GM21447 (cell line): ENCODE results near the gene MTHFD2.
A peak's percentile ranks its signal among the peaks of the same experiment; 100 is the strongest.
"Not testable (repeated sequence)": the region's sequence is repeated elsewhere in the genome, so short reads cannot be mapped to it uniquely, and the experiment has no call there.

Experiments
- ATAC-seq: cut with Tn5 transposase; IDR thresholded peaks from one replicate; pipeline ENCODE4 v1.9.1; 2021; ENCODE audit not compliant: unreplicated experiment

Gene MTHFD2

DNA sequence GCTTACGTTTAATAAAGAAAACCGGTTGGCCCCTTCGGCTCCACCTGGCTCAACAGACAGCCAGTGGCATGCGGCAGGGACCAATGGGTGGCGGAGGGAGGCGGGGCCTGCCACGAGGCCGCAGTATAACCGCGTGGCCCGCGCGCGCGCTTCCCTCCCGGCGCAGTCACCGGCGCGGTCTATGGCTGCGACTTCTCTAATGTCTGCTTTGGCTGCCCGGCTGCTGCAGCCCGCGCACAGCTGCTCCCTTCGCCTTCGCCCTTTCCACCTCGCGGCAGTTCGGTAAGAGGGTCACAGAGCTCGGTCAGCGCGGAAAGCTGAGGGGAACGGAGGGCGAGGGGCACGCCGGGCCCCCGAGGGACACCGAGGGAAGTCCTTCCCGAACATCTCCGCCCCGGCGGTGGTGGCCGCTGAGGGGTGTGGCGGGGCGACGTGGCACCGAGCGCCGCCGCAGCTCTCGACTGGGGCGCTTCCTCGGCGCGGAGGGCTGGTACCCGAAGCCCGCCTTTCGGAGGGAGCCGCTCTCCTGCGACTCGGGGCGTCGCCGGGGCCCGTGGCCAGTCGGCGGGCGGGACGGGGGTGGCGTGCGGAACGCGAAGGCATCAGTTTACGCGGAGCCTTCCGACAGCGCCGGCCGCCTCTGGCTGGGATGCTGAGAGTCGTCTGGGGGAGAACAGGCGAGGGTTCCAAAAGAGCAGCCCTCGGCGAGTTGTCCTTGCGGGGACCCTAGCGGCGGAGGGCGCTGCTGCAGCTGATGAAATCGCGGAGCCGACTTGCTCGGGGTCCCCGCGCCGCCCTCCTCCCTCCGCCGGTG is at the start of gene MTHFD2:
Gene MTHFD2, plus strand, starts transcription at position 155 of the 814 bp plus-strand sequence. Its CDS starts 27 bp downstream, at position 182.
- ATAC-seq: peak; percentile 86

DNA sequence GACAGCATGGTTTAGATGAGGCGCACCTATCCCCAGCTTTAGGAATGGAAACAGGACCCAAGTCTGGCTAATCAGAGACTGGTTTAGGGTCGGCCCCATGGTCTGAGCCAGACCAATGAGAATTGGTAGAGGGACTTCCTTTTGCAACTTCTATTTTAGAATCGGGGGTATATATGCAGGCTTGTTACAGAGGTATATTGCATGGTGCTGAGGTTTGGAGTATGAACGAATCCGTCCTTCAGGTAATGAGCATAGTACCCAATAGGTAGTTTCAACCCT is 49.2 kb upstream of the MTHFD2 start:
- no peak for ATAC-seq

DNA sequence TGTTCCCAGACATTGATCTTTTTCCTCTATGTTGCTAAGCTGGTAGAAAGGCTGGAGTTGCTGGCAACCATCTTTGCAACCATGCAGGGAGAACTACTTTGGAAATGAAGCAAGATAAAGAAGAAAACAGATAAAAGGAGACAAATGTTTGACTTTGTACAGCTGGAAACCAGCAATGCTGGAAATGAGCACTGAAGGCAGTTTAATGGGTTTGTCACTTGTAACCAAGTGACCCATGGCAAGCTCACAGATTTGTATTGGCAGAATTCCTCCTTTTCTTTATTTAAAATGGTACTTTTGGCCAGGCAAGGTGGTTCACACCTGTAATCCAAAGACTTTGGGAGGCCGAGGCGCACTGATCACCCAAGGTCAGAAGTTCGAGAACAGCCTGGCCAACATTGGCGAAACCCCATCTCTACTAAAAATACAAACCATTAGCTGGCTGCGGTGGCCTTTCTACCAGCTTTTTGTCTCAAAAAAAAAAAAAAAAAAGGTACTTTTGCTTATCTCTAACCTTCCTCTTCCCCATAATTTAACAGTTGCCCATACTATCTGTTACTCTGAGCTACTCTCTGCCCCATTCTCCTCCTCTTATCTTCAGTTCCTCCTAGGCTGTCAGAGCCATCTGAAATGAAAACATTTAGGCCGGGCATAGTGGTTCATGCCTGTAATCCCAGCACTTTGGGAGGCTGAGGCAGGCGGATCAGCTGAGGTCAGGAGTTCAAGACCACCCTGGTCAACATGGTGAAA is 48.7 kb upstream of the MTHFD2 start:
- no peak for ATAC-seq

DNA sequence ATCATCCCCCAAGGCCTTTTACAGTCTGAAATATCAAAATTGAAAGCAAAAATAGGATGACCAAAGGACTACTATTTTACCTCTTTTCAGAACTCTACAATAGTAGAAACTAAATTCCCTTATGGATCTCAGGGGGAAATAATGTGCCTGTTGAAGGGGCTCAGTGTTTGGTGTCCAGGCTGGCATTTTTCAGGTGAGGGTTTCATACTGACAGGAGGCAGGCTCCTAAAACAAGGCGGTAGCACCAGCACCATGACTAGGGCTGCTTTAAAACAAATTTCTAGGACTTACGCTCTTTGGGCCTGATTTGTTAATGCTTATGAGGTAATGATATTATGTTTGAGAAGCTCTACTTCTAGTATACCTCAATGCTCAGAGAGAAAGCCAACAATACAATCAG is 45.5 kb upstream of the MTHFD2 start:
- no peak for ATAC-seq

DNA sequence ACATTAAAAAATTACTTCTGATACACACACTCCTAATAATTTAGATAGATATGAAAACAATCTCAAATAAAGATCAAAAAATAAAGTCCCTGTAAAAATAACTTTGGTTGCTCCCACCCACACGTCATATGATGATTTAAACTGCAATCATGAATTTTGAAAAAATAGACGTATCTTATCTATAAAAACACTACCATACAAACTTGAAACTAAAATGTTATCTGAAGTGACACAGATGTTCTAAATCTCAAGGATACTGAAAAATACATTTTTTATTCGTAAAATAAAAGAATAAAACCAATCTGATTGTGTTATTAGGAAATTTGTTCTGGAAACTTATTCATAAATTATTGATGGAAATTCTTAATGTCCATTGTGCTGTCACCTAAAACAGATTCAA is 42.6 kb upstream of the MTHFD2 start:
- ATAC-seq: no peak

GRCh38 chr2:74162951-74163350 is 35.5 kb upstream of the MTHFD2 start:
- ATAC-seq: no peak

- no peak for ATAC-seq
Measured at GRCh38 chr2:74164761-74165160, 33.7 kb upstream of the MTHFD2 start.

DNA sequence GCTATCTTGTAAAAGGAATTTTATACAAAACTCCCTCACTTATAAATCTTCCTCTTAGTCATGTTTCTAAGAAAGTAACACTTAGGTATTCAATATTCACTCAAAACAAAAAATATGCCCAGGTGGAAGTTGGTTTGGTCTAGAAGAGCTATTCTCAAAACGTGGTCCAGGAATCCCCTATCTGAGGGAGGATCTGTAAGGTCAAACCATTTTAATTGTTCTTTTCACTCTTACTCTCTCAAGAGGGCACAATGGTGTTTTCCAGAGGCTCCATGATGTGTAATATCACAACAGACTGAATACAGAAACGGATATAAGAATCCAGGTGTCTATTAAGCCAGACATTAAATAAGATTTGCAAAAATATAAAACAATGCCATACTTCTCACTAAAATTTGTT is 29.7 kb upstream of the MTHFD2 start:
- no peak for ATAC-seq

- ATAC-seq: no peak
Measured at GRCh38 chr2:74174909-74175308, 23.5 kb upstream of the MTHFD2 start.

DNA sequence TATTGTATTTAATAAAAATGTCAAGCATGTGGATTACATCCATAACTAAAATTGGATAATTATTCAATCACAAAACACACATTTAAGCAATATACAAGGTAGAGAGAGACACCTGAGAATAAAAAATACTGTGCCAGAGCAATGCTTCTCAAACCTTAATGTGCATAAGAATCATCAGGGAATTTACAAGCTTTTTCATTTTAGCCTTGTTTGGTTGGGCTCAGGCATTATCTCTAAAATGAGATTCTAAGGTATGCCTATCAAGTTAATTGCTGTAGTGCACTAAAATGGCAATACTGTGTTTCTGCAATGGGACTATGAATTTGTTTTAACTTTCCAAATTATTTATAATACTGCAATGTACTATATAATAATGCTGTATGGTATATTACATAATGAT is 20.7 kb upstream of the MTHFD2 start:
- no peak for ATAC-seq

DNA sequence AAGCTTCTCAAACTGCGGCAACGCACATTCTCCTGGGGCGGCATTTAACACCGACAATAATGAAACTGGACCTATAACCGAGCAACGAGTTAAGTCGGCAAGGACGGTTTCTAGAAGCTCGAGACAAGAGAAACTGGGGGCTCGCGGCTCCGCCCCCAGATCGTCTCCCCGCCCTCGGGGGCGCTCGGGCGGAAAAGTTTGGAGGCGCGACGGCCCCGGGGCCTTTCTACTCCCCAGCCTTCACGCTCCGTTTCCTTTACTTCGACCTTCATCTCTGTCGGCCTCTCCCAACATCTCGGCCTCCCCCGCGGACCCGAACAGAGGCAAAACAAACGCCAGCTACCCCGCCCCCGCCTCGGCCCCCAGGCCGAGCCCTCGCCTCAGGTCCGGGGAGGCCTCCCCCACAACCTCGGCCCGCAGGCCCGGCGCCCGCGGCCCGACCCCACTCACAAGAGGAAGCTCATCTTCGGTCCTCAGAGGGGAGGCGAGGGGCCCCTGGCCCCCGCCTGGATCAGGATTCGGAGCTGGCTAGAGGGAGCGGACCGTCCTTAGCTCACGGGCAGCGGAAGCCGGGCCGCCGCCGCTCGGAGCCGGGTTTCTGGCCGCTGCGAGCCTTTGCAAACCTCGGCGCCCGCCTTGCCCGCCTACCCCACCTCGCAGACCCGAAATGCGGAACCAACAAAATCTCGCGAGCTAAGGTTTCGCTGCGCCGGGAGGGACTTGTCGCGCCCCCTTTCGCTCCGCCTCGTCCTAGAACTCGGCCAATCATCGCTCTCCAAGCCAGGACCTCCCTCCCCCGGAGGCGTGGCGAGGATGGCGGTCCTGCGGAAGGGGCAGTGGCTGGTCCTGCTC is 20.0 kb upstream of the MTHFD2 start, which contains the start of gene MOB1A:
Gene MOB1A, minus strand, starts transcription at position 669 of the 852 bp plus-strand sequence. Its CDS starts 205 bp downstream, at position 464.
- peak; percentile 70 for ATAC-seq

DNA sequence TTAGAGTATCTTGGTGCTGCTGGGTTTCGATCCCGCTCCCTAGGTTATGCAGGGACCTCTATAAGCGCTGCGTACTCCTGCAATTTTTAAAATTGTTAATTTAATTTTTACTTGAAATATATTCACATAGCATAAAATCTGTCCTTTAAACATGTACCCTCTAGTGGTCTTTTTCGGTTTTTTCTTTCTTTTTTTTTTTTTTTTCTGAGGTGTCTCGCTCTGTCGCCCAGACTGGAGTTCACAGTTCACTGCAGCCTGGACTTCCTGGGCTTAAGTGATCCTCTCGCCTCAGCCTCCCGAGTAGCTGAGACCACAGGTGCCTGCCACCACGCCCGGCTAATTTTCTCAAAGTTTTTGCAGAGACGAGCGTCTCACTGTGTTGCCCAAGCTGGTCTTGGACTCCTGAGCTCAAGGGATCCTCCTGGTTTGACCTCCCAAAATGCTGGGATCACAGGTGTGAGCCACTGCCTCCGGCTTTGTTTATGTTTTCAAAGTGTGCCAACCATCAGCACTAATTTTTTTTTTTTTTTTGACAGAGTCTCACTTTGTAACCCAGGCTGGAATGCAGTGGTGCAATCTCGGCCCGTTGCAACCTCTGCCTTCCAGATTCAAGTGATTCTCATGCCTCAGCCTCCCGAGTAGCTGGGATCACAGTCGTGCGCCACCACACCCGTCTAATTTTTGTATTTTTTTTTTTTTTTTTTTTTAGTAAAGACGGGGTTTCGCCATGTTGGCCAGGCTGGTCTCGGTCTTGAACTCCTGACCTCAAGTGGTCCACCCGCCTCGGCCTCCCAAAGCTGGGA is 19.2 kb upstream of the MTHFD2 start:
- peak; percentile 11 for ATAC-seq

- peak; percentile 31 for ATAC-seq
Measured at GRCh38 chr2:74181739-74182138, 16.7 kb upstream of the MTHFD2 start.

- no peak for ATAC-seq
Measured at GRCh38 chr2:74183878-74184277, 14.5 kb upstream of the MTHFD2 start.

DNA sequence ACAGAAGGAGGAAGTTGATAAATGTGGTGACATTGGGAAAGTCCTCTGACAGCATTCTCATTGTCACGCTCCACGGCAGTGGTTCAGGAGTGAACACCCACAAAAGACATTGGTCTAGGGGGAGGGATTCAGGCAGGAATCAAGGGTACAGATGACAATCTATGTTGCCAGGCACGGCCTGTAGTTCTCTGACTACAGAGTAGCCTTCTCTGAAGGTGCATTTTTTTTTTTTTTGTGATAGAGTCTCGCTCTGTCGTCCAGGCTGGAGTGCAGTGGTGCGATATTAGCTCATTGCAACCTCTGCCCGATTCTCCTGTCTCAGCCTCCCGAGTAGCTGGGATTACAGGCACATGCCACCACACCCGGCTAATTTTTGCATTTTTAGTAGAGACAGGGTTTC is 12.4 kb upstream of the MTHFD2 start:
- peak; percentile 67 for ATAC-seq

DNA sequence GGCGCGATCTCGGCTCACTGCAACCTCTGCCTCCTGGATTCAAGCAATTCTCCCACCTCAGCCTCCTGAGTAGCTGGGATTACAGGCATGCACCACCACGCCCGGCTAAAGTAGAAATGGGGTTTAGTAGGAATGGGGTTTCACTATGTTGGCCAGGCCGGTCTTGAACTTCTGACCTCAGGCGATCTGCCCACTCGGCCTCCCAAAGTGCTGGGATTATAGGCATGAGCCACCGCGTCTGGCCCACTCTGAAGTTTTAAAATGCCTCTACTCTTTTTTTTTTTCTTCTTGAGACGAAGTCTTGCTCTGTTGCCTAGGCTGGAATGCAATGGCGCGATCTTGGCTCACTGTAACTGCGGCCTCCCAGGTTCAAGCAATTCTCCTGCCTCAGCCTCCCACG is 11.7 kb upstream of the MTHFD2 start:
- not testable (repeated sequence) for ATAC-seq

- no peak for ATAC-seq
Measured at GRCh38 chr2:74188018-74188601, 10.3 kb upstream of the MTHFD2 start.

DNA sequence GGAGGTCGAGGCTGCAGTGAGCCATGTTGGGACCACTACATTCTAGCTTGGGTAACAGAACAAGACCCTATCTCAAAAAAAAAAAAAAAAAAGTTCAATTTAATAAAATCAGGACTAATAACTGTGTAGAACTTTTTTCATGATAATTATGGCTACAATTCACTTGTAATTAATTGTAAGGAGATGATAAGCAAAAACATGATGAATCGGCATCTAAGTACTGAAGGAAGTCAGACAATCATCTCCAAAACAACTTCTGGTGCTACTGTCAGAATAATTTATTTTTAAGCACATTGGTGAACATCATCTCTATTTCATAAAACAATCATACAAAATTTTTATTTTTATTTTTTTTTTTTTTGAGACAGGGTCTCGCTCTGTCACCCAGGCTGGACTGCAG is 9.7 kb upstream of the MTHFD2 start:
- ATAC-seq: no peak

GRCh38 chr2:74191596-74192380 is 6.6 kb upstream of the MTHFD2 start:
- no peak for ATAC-seq

DNA sequence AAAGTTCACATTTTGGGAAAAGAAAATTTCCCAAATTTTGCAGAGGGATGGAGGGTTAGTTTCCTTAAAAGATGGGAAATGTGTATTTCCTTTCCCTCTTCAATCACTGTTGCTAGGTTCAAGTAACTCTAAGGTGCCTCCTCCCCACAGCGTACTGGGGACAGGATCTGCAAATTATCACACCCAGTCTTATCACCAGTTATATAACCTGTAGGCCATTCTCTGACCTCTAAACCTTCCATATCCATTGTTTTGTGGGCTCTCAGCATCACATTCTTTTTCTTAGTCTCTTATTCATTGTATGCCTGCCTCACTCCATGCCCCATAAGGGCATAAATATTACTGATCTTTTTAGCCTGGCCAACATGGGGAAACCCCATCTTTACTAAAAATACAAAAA is 3.6 kb upstream of the MTHFD2 start:
- no peak for ATAC-seq
